Left forelimb (tissue), 1 donor: Measurements from ENCODE around the gene ENTPD6.

Experiments
- DNase-seq: peaks from one replicate; pipeline ENCODE4 v3.0.0-alpha.2; 2018; ENCODE audit warnings: low spot score

The ENTPD6 gene

DNA sequence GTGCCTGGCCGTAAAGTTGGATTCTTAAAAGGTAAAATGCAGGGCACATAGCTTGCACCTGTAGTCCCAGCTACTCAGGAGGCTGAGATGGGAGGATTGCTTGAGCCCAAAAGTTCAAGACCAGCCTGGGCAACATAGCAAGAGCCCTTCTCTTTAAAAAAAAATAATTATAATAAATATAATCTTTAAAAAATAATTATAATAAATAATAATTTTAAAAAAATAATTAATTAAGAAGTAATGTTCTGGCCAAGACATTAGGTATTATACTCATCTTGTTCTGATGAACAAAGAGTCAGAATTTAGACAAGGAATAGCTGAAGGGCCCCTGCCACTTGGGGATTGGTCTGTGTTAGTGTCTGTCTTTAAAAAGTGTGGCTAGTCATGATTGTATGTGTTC is 13.9 kb downstream of the ENTPD6 start:
- no peak for DNase-seq

DNA sequence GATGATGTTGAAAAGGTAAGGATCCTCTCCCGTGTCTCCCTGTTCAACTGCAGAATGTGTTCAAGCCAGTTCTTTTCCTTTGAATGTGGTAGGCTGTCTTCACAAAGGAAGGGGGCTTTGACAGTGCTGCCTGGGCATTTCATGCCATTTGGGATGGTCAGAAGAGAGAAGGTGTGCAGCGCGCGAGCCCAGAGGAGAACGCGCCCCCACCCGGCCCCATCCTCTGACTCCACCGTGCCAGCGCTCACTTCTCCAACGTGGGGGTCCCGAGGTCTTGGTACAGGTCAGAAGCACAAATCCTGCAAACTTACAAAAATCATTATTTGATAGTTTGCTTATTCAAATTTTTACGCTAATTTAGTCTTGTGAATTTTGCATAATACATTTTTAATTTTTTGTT is 14.4 kb downstream of the ENTPD6 start:
- DNase-seq, result no peak

DNA sequence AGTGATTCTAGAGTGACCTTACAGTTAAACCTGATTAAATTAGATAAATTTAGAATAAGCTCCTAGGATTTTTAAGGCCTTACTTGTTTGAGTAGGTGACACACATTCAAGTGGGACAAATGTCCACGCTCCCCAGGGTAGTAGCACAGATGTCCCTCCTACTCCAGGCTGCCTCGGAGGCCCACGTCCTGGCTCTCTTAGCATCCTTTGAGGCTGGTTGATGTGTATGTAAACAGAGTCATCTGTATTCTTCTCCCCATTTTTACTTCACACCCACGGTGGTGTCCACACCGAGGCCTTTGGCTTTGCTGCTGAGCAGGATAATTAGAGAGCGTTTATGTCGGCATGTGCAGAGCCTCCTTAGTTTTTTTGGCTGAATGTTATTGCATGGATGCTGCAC is 15.8 kb downstream of the ENTPD6 start:
- no peak for DNase-seq

DNA sequence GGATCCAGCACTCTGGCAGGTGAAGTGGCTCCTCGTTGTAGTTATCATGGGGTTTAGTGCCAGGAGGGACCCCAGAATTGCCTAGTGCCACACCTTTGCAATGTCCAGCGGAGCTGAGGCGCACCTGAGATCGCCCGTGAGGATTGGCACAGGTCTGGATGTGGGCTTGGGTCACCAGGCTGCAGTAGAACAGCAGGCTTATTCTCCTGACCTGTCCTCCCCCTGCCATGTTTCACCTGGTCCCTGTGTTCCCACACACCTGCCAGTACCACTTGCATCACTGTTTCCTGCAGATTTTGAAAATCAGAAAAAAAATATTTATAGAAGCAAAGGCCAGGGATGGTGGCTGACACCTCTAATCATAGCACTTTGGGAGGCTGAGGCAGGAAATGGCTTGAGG is 16.7 kb downstream of the ENTPD6 start:
- no peak for DNase-seq

DNA sequence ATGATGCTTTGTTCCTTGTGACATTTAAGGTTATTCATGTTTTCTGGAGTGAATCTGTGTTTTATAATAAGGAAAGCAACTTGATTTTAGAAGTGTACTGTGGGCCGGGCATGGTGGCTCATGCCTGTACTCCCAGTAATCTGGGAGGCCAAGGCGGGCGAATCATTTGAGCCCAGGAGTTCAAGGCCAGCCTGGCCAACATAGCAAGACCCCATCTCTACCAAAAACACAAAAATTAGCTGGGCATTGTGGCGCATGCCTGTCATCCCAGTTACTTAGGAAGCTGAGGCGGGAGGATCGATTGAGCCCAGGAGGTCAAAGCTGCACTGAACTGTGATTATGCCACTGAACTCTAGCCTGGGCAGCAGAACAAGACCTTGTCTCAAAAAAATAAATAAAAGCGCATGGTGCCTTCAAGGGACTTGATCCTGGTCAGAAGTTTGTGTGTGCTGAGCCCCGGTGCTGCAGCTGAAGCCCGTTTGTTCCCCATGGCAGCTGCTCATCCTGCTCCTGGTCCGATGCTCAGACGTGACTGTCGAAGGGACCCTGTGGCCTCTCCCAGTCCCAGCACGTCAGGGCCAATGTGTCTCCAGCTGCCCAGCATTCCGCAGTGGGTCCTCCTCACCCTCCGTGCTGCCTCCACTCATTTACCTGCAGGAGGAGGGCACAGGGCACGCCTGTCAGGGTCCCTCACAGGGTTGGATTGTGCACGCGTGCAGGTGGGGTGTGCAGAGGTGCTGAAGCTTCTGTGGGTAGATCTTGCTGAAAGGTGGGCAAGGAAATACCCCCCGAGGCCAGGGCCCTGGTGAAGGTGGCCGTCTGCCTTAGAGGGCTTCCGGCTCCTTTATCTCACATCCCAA is 18.3 kb downstream of the ENTPD6 start:
- no peak for DNase-seq

DNA sequence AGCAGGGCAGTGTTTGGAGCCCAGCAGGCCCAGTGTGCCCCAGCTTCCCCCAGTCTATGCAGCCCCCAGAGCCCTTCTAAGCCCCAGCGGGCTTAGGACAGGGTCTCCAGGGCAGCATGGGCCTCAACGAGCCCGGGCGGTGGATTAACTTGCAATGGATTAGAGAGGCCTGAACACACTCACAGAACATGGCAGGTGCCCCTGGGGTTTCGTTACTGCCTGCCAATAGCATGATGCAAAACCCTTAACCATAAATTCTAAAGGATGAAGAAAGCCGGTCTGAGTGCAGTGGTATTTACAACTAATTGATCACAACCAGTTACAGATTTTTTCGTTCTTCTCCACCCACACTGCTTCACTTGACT is 18.9 kb downstream of the ENTPD6 start:
- DNase-seq, result no peak

DNA sequence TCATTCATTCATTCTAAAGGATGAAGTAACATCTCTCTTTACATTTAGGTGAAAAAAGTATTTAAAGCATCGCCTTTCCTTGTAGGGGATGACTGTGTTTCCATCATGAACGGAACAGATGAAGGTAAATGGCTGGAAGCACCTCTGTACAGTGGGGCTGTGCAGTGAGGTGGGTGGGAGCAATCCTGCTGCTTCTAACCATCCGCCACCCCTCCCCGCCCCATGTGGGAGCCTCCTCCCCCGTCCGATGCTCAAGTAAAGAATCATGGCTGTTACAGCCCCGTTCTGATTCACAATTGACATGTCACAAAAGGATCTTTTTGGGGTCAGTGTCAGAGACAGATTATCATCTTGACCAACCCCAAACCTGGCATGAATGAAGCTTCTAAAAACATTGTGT is 19.3 kb downstream of the ENTPD6 start:
- DNase-seq, result no peak

DNA sequence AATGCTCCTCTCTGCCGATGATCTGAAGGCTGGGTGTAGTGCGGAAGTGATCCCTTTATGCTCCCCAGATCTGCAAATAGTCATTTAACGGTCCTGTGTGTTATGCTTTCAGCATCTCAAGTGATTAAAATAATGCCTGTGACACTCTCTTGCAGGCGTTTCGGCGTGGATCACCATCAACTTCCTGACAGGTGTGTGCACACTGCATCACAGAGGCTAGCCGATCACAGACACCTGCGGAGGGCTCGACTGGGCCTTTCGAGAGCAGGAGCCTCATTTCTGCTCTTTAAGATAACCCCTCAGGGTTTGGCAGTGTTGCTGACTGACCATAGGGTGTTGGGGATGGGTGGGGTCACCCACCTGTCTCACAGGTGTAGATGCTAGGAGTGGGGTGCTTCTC is 20.0 kb downstream of the ENTPD6 start:
- no peak for DNase-seq

DNA sequence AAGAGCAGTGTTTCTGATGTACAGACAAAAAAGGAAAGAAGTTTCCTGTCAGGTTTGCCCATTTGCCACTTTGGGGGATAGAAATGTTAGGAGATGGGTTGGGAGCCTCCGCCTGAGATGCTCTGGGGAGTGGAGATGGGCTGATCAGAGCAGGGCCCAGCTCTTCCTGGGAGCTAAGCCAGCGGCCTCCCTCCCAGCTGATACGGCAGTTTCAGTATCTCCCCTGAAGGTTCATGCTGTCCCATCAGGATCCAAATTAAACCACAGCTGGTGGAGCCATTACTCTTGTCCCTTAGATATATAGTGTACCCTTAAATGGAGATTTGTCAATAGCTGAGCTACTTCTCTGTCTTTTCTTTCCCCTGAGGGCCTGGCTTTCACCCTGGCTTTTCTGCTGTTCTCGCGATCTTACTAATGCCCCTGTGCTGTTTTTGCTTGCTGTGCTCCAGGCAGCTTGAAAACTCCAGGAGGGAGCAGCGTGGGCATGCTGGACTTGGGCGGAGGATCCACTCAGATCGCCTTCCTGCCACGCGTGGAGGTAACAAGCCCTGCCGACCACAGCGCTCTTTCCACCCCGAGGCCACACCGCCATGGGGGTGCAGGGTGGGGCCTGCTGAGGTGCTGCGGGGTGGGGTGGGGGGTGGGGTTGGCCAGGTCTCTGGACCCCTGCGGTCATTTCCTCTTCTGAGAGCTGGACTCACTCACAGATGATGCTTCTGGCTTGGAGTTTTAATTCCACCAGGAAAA is 20.9 kb downstream of the ENTPD6 start:
- DNase-seq, result no peak

DNA sequence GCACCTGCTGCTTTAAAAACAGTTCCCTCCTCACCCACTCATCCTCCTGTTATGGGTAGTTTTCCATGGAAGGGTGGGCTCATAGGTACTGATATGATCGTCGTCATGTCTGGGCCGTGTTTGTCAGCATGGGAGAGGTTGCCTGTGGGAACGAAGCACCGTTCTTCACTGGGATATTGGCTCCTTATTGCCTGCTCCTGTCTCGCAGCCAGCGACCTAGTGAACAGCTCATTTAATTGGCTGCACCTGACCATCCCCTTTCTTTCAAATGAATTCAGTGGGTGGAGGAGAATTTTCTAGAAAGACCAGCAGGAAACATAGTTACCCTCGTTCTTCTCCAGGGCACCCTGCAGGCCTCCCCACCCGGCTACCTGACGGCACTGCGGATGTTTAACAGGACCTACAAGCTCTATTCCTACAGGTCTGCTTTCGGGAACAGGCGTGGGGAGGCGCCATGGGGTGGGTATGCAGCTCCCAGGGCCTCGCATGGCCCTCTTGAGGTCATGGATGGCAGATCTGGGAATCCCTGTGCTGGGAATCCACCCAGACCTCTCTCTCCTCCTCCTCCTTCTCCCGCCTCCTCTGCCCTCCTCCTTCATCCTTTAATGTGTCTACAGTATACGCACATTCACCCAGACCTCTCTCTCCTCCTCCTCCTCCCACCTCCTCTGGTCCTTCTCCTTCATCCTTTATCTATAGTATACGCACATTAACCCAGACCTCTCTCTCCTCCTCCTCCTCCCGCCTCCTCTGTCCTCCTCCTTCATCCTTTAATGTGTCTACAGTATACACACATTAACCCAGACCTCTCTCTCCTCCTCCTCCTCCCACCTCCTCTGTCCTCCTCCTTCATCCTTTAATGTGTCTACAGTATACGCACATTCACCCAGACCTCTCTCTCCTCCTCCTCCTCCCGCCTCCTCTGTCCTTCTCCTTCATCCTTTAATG is 21.9 kb downstream of the ENTPD6 start:
- DNase-seq, result no peak

DNA sequence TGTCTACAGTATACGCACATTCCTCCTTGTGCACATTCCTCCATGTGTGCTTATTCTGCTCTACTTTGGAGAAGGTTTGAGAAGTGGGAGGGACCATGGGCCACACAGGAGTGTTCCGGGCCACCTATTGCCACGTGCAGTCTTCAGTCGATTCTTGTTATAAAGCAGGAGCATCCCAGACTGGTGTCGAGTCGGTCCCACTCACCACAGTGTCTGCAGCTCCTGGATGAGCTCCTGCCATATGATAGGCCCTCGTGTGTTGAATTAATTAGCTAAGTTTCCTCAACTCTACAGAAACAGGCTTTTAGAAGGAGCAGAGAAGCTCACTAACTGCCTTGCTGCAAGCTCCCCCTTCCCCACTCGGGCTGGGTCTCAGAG is 22.6 kb downstream of the ENTPD6 start:
- no peak for DNase-seq

DNA sequence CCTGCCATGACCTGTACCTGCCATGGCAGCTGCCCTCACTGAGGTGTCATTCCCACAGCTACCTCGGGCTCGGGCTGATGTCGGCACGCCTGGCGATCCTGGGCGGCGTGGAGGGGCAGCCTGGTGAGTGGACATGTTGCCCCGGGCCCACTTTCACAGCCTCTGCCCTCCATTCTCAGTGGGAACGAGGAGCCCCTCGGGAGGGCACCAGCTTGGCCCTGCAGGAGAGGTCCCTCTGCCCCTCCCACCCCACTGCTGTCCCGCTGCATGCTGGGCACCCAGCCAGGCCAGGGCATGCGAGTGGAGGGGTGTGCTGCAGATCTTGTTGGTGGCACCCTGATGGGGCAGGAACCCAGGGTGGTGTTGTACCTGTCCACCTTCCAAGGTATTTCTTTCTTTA is 23.0 kb downstream of the ENTPD6 start:
- no peak for DNase-seq

DNA sequence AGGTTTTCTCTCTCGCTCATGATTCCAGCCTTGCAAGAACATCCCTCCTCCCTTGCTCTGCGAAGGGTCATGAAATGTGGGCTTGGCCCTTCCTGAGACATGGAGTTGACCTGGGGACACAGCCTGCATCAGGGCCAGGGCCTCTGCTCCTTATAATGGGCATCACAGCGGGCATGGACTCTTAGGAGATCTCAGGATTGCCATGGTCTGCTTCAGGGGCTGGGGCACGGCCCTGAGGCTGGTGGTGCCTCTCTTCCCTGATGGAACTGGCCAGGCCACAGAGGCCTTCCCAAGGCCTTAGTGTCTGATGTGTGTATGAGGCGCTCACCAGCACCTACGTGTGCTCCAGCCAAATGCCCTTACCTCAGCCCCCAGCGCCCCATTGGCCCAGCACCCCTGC is 23.9 kb downstream of the ENTPD6 start:
- no peak for DNase-seq

DNA sequence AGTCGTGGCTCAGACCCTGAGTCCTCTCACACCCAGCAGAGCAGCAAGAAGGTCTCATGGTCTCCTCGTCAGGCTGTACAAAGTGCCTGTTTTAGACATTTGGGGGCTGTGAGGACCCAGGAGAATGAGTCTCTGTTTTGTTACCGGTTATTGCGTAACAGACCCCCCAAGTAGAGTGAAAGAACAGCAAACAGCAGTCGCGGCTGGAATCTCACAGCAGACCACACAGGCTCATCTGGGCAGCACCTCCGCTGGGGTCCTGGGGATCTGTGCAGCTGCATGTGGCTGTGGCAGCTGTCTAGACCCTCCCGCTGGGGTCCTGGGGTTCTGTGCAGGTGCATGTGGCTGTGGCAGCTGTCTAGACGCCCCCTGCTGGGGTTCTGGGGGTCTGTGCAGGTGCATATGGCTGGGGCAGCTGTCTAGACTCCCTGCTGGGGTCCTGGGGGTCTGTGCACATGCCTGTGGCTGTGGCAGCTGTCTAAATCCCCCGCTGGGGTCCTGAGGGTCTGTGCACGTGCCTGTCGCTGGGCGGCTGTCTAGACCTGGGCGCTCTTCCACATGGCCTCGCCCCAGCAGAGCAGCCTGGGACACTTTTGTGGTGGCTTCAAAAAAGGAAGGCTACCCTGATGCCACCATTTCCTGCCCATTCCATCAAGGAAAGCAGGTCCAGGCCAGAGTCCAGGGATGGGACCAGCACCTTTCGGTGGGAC is 24.7 kb downstream of the ENTPD6 start:
- DNase-seq, result no peak

DNA sequence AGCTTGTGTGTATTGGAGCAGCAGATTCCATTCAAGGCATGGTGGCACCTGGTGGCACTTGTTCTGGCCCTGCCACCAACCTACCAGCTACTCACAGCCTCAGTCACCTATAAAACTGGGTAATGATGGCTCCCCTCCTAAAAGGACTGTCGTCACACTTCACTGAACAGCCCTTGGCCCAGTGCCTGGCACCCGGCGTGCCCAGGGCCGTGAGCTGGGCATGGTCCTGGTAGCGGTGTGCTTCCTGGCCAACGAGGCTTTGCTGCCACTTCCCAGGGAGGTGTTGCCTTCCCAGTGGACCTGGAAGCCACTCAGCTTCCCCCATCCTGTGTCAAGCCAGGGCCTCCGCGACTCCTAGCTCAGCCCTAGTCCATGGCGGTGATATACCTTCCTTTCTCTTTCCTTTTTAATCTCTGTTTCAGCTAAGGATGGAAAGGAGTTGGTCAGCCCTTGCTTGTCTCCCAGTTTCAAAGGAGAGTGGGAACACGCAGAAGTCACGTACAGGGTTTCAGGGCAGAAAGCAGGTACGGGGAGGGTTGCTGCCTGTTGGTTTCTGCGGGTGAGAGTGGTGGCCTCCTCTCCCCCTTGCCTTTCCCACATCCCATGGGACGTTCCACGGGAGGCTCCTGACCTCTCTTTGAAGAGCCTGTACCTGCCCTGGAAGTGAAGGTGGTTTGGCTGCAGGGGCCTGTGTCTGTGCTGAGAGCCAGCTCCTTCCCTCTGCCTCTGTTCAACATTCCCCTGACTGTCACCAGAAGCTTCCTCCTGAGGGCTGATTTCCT is 25.5 kb downstream of the ENTPD6 start:
- DNase-seq, result no peak

DNA sequence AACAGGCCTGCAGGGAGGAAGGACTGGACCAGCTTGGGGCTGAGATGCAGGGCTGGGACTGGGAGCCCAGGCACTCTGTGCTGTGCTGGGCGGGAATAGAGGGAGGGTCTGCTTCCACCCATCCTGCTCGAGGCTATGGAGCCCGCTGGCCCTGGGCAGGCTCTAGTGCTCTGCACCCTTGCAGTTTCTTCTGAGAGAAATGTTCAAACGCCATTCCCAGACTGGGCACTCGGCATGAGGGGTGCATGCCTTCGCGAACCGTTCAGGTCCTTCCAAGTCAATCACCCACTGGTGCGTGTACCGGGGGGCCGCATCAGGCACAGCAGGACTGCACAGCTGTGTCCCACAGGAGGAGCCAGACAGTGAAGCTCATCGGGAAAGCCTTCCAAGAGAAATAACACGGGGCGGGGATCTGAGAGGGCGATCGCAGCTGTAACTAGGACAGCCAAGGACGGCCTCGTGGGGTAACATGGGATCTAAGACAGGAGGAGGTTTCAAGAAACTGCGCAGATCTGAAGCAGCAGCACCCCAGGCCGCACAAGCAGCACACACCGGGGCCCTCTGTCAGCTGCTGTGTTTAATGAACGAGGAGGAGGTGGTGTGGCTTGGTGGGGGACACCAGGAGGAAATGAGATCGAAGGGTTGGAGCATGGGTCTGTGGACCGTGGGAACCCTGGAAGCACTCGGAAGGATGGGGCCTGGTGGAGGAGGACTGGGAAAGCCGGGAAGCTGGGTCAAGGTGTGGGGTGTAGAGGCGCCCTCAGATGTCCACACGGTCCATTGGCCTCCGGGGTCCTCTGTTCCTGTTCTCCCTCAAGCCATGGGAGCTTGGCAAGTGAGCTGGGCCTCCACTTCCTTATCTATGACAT is 26.3 kb downstream of the ENTPD6 start:
- DNase-seq, result no peak

DNA sequence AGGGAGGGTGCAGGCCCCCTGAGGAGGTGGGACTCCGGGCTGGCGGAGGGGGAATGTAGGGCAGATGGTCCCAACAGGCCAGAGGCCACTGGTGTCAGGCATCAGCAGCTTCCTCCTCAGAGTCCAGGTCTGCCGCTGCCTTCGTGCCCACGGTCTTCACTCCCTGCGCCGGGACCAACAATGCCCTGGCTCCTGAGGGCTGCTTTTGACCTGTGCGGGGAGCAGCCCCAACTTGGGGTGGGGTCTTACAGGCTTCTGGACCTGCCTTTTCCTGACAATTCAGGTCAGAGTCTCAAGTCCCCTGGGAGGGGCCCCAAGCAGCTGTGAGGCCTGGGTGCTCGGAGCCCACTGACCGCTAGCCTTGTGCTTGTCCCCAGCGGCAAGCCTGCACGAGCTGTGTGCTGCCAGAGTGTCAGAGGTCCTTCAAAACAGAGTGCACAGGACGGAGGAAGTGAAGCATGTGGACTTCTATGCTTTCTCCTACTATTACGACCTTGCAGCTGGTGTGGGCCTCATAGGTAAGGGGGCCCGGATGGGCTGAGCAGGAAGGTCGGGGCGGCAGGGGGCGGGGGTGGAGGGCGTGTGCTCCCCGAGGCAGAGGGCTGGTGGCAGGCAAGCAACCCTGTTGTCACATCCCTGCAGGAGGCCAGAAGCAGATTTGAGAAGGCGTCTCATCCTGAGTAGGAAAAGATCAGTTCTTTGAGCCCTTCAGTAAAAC is 27.1 kb downstream of the ENTPD6 start:
- DNase-seq, result no peak

DNA sequence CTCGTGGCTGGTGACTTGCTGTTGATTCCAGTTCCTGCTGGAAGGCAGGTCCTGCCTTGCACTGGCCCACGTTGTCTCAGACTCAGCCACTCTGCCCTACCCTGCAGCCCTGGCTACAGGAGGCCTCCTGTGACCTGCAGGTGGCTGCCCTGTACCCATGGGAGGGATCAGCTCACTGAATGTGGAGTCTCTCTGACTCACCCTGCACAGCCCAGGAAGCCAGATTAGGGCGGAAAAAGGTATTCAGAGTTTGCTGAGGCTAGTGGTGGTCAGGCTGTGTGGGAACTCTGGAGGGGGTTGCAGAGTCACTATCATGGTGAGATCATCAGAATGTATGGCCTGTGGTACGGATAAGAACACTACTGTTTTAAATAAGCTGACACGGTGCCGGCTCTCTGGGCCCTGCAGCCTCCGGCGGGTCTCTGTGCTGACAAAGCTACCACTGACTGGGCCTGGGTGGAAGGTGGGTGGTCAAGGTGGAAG is 27.7 kb downstream of the ENTPD6 start:
- DNase-seq, result no peak
